ENCODE results near the gene CBX4.

- TF ChIP-seq CTCF (optimal IDR thresholded peaks at IDR 0.05 in 1 of 3, IDR thresholded peaks at IDR 0.05 in 1 of 3, conservative IDR thresholded peaks at IDR 0.05 in 1 of 3; ENCODE audit: extremely low read depth in 1 of 3, insufficient read depth in 2 of 3, low read length in 3 of 3) (no peak), EZH2 (IDR thresholded peaks at IDR 0.05; ENCODE audit: low read length) (no peak)
Measured at GRCh38 chr17:79859676-79860615, 20.7 kb upstream of the CBX4 start.

Measured in keratinocyte (primary cell).